GM19468 (cell line): ENCODE results near the gene SLF2.

Experiments used
- ATAC-seq: cut with Tn5 transposase; IDR thresholded peaks from one replicate; pipeline ENCODE4 v1.9.1; 2021; ENCODE audit warnings: mild to moderate bottlenecking, moderate library complexity, moderate number of reproducible peaks; ENCODE audit not compliant: unreplicated experiment; ENCODE audit errors: extremely low read depth

Gene SLF2

DNA sequence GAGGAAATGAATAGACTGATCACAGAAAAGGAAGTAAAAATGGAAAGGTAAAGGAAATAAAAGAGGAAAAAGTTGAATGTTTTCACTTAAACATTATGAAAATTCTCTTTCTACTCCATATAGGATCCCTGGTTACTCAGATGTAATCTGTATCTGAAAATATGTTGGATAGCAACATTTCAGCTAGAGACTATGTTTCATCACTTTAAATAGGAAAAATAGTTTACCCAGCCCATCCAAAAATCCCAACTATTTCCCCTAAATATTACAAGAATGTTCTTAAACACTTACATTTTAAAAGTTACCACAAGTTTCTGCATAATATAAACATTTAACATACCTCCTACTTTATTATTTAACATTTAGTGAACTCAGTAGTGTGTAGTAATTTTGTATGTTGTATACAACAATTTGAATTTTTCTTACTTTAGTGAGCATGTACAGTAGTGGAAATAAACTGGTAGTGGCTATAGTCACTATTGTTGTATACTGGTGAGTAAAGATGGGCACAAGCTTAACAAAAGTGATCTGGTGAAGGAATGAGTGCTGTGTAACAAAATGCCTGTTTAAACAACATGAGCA, 27.1 kb downstream of the SLF2 start:
- ATAC-seq = no peak

GRCh38 chr10:100942229-100942628, 29.5 kb downstream of the SLF2 start:
- no peak for ATAC-seq

GRCh38 chr10:100943508-100943907, 30.7 kb downstream of the SLF2 start:
- ATAC-seq = no peak

GRCh38 chr10:100945754-100946153, 33.0 kb downstream of the SLF2 start:
- ATAC-seq = no peak

DNA sequence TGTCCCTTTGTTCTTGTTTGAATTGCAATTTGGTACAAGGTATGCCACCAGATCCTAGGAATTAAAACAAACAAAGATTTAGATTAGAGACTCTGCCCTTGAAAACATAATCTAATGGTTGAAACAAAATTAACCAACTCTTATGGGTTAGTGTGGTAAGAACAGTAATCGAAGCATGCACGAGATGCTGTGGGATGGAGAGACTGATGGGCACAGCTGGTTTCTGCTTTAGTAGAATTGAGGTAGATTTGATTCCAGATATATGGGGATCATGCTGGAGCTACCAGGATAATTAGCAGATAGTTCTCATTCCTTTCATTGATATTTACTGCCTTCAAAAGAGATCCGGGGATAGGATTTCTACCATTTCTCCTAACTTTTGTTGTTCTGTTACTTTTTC, 36.2 kb downstream of the SLF2 start:
- ATAC-seq = no peak

DNA sequence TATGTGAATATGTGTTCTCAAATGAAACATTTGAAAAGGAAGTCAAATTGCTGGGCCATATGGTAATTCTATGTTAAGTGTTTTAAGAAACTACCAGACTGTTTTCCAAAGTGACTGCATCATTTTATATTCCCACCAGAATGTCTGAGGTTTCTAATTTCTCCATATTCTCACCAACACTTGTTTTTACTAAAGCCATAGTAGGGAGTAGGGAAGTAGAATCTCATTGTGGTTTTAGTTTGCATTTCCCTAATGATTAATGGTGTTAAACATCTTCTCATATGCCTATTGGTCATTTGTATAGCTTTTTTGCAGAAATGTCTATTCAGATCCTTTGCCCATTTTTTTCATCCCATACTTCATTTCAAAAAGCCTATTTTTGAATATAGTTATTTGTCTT, 47.5 kb downstream of the SLF2 start:
- no peak for ATAC-seq

- no peak for ATAC-seq
These were observed 49.8 kb downstream of the SLF2 start for GRCh38 chr10:100962351-100963080.

- no peak for ATAC-seq
These were observed 51.1 kb downstream of the SLF2 start for GRCh38 chr10:100963826-100964225.

- ATAC-seq = no peak
These were observed 53.1 kb downstream of the SLF2 start for GRCh38 chr10:100965820-100966219.

GRCh38 chr10:100966887-100967286, 54.1 kb downstream of the SLF2 start:
- no peak for ATAC-seq

DNA sequence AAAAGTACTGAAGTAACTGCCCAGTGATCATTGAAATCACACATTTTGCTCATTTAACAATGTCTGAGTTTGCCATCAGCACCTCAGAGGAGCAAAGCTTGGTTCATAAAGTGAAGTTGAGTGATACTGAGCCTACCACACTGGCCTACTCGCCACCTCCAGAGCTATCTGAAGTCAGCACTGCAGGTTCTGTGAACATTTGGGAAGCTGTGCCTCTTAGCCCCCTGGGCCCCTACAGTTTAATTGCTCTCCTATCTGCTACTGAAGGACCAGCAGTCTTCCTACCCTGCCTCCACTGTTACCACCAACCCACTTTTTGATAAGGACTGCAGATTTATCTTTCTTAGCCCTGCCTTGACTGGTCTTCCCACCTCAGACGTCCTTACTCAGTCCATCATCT, 54.6 kb downstream of the SLF2 start:
- no peak for ATAC-seq

DNA sequence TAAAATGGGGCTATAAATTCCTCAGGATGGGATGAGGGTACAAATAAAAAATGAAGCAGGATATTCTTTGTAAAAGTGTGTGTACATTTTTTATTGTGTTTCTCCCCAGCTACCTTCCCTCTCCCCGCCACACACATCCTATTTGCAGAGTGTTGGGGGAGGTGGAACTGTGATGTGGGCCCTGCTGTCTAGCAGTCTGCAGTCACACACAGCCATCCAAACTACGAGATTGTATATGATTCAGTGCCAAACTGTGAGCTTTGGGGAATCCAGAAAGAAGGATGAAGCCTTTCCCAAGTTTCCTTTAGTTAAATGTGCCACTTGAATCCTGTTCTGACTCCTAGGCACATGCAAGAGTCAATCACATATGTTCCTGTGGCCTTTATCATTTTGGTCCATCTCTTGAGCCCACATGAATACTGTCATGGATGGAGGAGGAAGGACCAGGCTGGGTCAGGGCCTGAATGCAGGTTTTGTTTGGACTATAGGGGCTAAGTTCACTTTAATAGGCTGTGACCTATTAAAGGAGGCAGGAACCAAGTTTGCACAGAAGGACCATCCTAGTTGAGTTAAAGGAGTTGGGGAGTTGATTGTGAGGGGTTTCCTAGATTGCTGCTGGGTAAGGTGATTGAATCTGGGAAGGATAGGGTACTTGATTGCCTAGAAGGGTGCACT, 55.4 kb downstream of the SLF2 start:
- no peak for ATAC-seq

DNA sequence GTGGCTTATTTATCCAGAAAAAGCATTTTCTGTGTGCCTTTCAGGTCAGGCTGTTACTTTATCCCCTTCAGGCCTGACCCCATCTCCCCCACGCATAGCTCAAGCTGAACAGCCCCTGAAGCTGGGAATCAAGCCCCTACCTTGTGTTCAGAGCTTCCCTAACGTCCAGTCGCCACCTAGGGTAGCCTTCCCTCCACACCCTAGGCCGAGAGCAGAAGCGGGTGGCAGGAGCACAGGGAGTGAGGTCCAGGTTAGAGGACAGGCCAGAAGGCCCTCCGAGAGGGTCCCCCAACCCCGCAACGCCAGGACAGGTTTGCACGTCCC, 56.1 kb downstream of the SLF2 start:
- ATAC-seq = no peak

DNA sequence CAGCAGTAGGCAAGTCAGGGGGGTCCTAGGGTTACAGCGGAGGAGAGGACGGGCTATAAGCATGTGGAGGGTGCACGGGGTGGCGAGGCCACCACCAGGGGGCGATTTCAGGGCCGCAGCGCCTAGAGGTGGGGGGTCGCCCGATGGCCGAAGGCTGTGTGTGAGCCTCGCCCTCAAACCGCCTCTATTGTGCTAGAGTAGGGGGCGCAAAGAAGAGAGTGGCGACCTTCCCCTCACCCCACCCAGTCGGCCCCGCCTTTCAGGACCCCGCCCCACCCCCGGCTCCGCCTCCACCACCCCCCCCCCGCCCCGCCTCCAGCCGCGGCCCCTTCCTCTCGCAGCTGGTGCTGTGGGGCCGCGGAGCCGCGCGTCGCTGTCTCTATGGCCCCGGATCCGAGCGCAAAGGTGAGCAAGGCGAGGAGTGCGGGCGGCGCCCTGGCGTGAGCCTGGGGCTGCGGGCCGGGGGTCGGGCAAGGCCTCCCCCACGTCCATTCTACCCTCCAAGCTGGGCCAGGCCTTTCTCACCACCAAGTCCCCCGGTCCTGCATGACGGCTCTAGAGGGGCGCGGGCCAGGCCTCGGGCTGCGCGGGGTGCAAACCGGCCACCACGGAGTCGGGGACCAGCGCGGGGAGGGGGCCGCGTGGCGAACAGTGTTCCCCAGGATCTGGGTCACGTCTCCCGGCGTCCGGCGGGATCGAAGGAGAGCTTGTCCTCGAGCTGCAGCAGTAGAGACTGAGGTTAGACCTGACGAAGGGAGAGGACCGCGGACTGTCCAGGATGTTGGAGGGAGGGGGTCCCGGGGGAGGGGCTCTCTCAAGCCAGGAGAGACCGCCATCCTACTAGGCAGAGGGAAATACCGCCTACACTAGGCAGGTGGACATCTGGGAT, 56.7 kb downstream of the SLF2 start, which contains the start of gene SEMA4G:
TSS of gene SEMA4G (plus strand) at position 318 of the 889 bp plus-strand sequence. CDS start 3,409 bp downstream, outside the sequence.
- no peak for ATAC-seq

- ATAC-seq = no peak
These were observed 57.5 kb downstream of the SLF2 start for GRCh38 chr10:100970076-100970913.

- no peak for ATAC-seq
These were observed 58.4 kb downstream of the SLF2 start for GRCh38 chr10:100970914-100971811.

GRCh38 chr10:100972115-100972903, 59.5 kb downstream of the SLF2 start:
- ATAC-seq = no peak
